ENCODE measurements around the gene SUSD3.
A peak's percentile ranks its signal among the peaks of the same experiment; 100 is the strongest.

SUSD3 gene

GRCh38 chr9:93119953-93120845 is 61.7 kb downstream of the SUSD3 start:
- H3K4me3 ChIP-seq (ENCODE audit: low read depth, low read length), result peak overlapping the region; percentile 23
- TF ChIP-seq POLR2A (IDR thresholded peaks at IDR 0.05; ENCODE audit: extremely low read depth, insufficient read length) (no peak), MYC (IDR thresholded peaks at IDR 0.05; ENCODE audit: low read depth, low read length) (peak; percentile 60), CTCF (IDR thresholded peaks at IDR 0.05; ENCODE audit: low read depth, low read length) (peak; percentile 15), MAX (IDR thresholded peaks at IDR 0.05; ENCODE audit: low read depth, low read length) (peak; percentile 81; the same call in 1 of the 2 replicates)
- DNase-seq (ENCODE audit: low read depth), result peak; percentile 98

- no peak for TF ChIP-seq MAX (IDR thresholded peaks at IDR 0.05; ENCODE audit: low read depth, low read length)
- TF ChIP-seq CTCF (IDR thresholded peaks at IDR 0.05; ENCODE audit: low read depth, low read length), result no peak
- TF ChIP-seq POLR2A (IDR thresholded peaks at IDR 0.05; ENCODE audit: extremely low read depth, insufficient read length), result no peak
- TF ChIP-seq MYC (IDR thresholded peaks at IDR 0.05; ENCODE audit: low read depth, low read length), result no peak
- DNase-seq (ENCODE audit: low read depth), result no peak
- no peak overlapping the region for H3K4me3 ChIP-seq (ENCODE audit: low read depth, low read length)
Measured at GRCh38 chr9:93120846-93121315, 62.4 kb downstream of the SUSD3 start.

GRCh38 chr9:93121316-93122241 is 63.1 kb downstream of the SUSD3 start:
- DNase-seq (ENCODE audit: low read depth), result no peak
- TF ChIP-seq MAX (IDR thresholded peaks at IDR 0.05; ENCODE audit: low read depth, low read length) (no peak), CTCF (IDR thresholded peaks at IDR 0.05; ENCODE audit: low read depth, low read length) (no peak), POLR2A (IDR thresholded peaks at IDR 0.05; ENCODE audit: extremely low read depth, insufficient read length) (no peak), MYC (IDR thresholded peaks at IDR 0.05; ENCODE audit: low read depth, low read length) (no peak)
- no peak overlapping the region for H3K4me3 ChIP-seq (ENCODE audit: low read depth, low read length)

- no peak for DNase-seq (ENCODE audit: low read depth)
- TF ChIP-seq MAX (IDR thresholded peaks at IDR 0.05; ENCODE audit: low read depth, low read length), result no peak
- no peak for TF ChIP-seq MYC (IDR thresholded peaks at IDR 0.05; ENCODE audit: low read depth, low read length)
- TF ChIP-seq POLR2A (IDR thresholded peaks at IDR 0.05; ENCODE audit: extremely low read depth, insufficient read length), result no peak
- TF ChIP-seq CTCF (IDR thresholded peaks at IDR 0.05; ENCODE audit: low read depth, low read length), result no peak
Measured at GRCh38 chr9:93122721-93123221, 64.3 kb downstream of the SUSD3 start.

GRCh38 chr9:93123561-93124283 is 65.2 kb downstream of the SUSD3 start:
- no peak overlapping the region for H3K4me3 ChIP-seq (ENCODE audit: low read depth, low read length)
- DNase-seq (ENCODE audit: low read depth), result no peak
- TF ChIP-seq POLR2A (IDR thresholded peaks at IDR 0.05; ENCODE audit: extremely low read depth, insufficient read length) (no peak), MAX (IDR thresholded peaks at IDR 0.05; ENCODE audit: low read depth, low read length) (no peak)

More at GRCh38 chr9:93122721-93123221, 64.3 kb downstream of the SUSD3 start:
- no peak overlapping the region for H3K4me3 ChIP-seq (ENCODE audit: low read depth, low read length)

All from NB4 (cell line).